H1 (cell line): ENCODE results near the gene STPG1. TPM values are rescaled to one million over a fixed set of nuclear protein-coding genes. Genes with fewer than 3 reads are reported as not detected.

Experiments
- BACH1 ChIP-seq: IDR thresholded peaks from 2 replicates; pipeline ENCODE4 v1.6.1; 2012; ENCODE audit warnings: low read length, improper control_type of control experiment
- CHD1 ChIP-seq: IDR thresholded peaks from 2 replicates; pipeline ENCODE4 v1.6.1; 2012; ENCODE audit warnings: low read depth, low read length, improper control_type of control experiment
- CREB1 ChIP-seq: IDR thresholded peaks from 2 replicates; pipeline ENCODE4 v1.6.1; 2012; ENCODE audit warnings: inconsistent platforms
- HDAC6 ChIP-seq: IDR thresholded peaks from one replicate; pipeline ENCODE4 v1.7.1; 2012; ENCODE audit warnings: low read depth, mild to moderate bottlenecking, inconsistent platforms, low read length, moderate library complexity
- JUND ChIP-seq: IDR thresholded peaks from 2 replicates; pipeline ENCODE4 v1.6.1; 2011; ENCODE audit warnings: mild to moderate bottlenecking, improper control_type of control experiment, low read length
- MAFK ChIP-seq: IDR thresholded peaks from 2 replicates; pipeline ENCODE4 v1.6.1; 2012; ENCODE audit warnings: low read depth, mild to moderate bottlenecking, improper control_type of control experiment, low read length
- SIN3A ChIP-seq, 2 experiments: IDR thresholded peaks in 1 of 2; conservative IDR thresholded peaks in 1 of 2; 2 replicates each; pipeline ENCODE4 v1.6.1; 2011 to 2012; ENCODE audit warnings: low read length in 2 of 2, improper control_type of control experiment in 1 of 2, low read depth in 1 of 2, mild to moderate bottlenecking in 1 of 2
- SP1 ChIP-seq: IDR thresholded peaks from 2 replicates; pipeline ENCODE4 v1.6.1; 2011; ENCODE audit warnings: low read depth, low read length
- SP2 ChIP-seq: IDR thresholded peaks from 2 replicates; pipeline ENCODE4 v1.6.1; 2012; ENCODE audit warnings: mild to moderate bottlenecking, low read length, inconsistent platforms
- TBP ChIP-seq: IDR thresholded peaks from 2 replicates; pipeline ENCODE4 v1.6.1; 2011; ENCODE audit warnings: low read depth, low read length, improper control_type of control experiment
- polyA plus RNA-seq, 7 experiments: library from polyadenylated mRNA; depleted of rRNA in 3 of 7; stranded (reverse) in 5 of 7; unstranded in 2 of 7; fragments of >200 nt in 5 of 7; fragments of 200-250 nt in 2 of 7; gene quantifications; 1 replicate in 5 of 7; 2 replicates in 1 of 7; 4 replicates in 1 of 7; pipeline versions ENCODE4 v1.2.1 to v1.2.3, GENCODE V29; 2011 to 2013; ENCODE audit warnings: missing spikeins in 2 of 7, mixed read lengths in 2 of 7
- total RNA-seq: library from RNA; stranded (reverse); fragmentation: NEBNext Ultra II Directional; extraction: Animal tissue kit (Norgen Biotek cat#: 25700); gene quantifications from 2 replicates; pipeline ENCODE4 v1.2.1, GENCODE V29; 2021
- TF ChIP-seq, protein P1 (sequence below), 3 experiments: IDR thresholded peaks; 1 replicate in 2 of 3; 2 replicates in 1 of 3; pipeline versions ENCODE4 v1.5.1 to v1.6.1; 2011; ENCODE audit warnings: low read length in 3 of 3, mild to moderate bottlenecking in 3 of 3, inconsistent platforms in 2 of 3, low read depth in 1 of 3, moderate library complexity in 1 of 3; ENCODE audit not compliant: insufficient read depth in 1 of 3; ENCODE audit errors: control extremely low read depth in 1 of 3
- TF ChIP-seq, protein P2 (sequence below): IDR thresholded peaks from 2 replicates; pipeline ENCODE4 v1.6.1; 2012; ENCODE audit warnings: inconsistent platforms

Gene STPG1
- total and polyA plus RNA-seq, 2 of the 8 experiments (the other 6 are each of a cell fraction or from before 2014, with no cell fraction given): 10.3 to 11.2 TPM

DNA sequence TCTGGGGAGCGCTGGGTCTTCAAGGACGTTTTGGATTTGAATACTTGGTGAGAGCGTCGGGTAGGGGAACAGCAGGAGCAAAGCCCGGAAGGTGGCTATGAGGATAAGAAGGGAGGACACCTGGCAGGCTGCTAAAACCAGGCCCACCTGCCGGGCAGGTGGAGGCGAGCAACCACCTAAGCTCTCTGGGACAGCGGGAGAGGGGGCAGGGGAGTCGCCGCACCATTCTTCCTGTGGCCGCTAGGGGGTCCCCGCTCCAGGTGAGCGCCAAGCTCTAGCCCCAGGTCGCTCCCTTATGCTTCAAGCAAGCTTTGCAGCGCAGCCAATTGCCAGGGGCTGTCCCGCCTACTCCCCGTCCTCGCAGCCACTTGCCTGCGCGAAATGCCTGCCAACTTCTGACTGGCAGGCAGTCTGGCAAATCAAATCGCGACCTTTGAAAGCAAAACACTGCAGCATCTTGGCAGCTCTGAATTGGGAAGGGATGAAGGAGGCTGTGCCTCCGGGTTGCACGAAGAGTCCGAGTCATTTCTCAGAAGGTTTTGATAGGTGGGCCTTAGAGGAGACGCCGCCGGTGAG lies 1.8 kb upstream of the STPG1 start, which contains the start of gene NIPAL3 (continued):
- TF ChIP-seq MAFK: no peak
- no peak for TF ChIP-seq HDAC6
- TF ChIP-seq SP1: peak; percentile 97
- TF ChIP-seq, protein P1, sequence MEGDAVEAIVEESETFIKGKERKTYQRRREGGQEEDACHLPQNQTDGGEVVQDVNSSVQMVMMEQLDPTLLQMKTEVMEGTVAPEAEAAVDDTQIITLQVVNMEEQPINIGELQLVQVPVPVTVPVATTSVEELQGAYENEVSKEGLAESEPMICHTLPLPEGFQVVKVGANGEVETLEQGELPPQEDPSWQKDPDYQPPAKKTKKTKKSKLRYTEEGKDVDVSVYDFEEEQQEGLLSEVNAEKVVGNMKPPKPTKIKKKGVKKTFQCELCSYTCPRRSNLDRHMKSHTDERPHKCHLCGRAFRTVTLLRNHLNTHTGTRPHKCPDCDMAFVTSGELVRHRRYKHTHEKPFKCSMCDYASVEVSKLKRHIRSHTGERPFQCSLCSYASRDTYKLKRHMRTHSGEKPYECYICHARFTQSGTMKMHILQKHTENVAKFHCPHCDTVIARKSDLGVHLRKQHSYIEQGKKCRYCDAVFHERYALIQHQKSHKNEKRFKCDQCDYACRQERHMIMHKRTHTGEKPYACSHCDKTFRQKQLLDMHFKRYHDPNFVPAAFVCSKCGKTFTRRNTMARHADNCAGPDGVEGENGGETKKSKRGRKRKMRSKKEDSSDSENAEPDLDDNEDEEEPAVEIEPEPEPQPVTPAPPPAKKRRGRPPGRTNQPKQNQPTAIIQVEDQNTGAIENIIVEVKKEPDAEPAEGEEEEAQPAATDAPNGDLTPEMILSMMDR (IDR thresholded peaks at IDR 0.05; ENCODE audit: control extremely low read depth in 1 of 3, insufficient read depth in 1 of 3, low read depth in 1 of 3, low read length in 3 of 3): peak; percentile 83 to 93 (median 85)
- TF ChIP-seq, protein P2, sequence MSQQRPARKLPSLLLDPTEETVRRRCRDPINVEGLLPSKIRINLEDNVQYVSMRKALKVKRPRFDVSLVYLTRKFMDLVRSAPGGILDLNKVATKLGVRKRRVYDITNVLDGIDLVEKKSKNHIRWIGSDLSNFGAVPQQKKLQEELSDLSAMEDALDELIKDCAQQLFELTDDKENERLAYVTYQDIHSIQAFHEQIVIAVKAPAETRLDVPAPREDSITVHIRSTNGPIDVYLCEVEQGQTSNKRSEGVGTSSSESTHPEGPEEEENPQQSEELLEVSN: peak; percentile 76
- TF ChIP-seq CREB1: peak; percentile 49
- peak; percentile 52; the same call in 1 of the 2 replicates for TF ChIP-seq TBP
- no peak for TF ChIP-seq JUND
- TF ChIP-seq SIN3A (conservative IDR thresholded peaks at IDR 0.05 in 1 of 2, IDR thresholded peaks at IDR 0.05 in 1 of 2; ENCODE audit: low read depth in 1 of 2, low read length in 2 of 2): peak in 1 of 2 experiments; percentile 75; a peak in 2 of 4 replicates
- no peak for TF ChIP-seq CHD1
- TF ChIP-seq BACH1: no peak
- TF ChIP-seq SP2: peak; percentile 82
- TF ChIP-seq, all 59 proteins: peak for 15
